ENCODE measurements around the gene FTSJ1.

DNA sequence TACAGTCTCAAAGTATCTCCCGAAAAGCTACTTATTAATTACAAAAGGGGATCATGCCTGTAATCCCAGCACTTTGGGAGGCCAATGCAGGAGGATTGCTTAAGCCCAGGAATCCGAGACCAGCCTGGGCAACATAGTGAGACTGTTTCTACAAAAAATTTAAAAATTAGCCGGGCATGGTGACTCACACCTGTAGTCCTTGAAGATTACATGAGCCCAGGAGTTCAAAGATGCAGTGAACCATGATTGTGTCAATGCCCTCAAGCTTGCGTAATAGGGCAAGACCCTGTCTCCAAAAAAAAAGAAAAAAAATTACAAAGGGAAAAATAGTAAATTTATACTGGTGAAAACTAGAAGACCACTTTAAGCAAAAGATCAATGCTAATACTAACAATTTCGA, 29.5 kb downstream of the FTSJ1 start:
- TF ChIP-seq, protein P1, sequence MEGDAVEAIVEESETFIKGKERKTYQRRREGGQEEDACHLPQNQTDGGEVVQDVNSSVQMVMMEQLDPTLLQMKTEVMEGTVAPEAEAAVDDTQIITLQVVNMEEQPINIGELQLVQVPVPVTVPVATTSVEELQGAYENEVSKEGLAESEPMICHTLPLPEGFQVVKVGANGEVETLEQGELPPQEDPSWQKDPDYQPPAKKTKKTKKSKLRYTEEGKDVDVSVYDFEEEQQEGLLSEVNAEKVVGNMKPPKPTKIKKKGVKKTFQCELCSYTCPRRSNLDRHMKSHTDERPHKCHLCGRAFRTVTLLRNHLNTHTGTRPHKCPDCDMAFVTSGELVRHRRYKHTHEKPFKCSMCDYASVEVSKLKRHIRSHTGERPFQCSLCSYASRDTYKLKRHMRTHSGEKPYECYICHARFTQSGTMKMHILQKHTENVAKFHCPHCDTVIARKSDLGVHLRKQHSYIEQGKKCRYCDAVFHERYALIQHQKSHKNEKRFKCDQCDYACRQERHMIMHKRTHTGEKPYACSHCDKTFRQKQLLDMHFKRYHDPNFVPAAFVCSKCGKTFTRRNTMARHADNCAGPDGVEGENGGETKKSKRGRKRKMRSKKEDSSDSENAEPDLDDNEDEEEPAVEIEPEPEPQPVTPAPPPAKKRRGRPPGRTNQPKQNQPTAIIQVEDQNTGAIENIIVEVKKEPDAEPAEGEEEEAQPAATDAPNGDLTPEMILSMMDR (IDR thresholded peaks at IDR 0.05), result no peak
- no peak for TF ChIP-seq POLR2A (IDR thresholded peaks at IDR 0.05)
